ENCODE measurements around the gene TBC1D10A.

Gene TBC1D10A

GRCh38 chr22:30308093-30308492, 18.6 kb downstream of the TBC1D10A start:
- H3K4me3 ChIP-seq (ENCODE audit: low read length, poor library complexity, severe bottlenecking), result no peak overlapping the region
- TF ChIP-seq EZH2phosphoT487 (IDR thresholded peaks at IDR 0.05; ENCODE audit: borderline replicate concordance), result no peak
- TF ChIP-seq, protein P1, sequence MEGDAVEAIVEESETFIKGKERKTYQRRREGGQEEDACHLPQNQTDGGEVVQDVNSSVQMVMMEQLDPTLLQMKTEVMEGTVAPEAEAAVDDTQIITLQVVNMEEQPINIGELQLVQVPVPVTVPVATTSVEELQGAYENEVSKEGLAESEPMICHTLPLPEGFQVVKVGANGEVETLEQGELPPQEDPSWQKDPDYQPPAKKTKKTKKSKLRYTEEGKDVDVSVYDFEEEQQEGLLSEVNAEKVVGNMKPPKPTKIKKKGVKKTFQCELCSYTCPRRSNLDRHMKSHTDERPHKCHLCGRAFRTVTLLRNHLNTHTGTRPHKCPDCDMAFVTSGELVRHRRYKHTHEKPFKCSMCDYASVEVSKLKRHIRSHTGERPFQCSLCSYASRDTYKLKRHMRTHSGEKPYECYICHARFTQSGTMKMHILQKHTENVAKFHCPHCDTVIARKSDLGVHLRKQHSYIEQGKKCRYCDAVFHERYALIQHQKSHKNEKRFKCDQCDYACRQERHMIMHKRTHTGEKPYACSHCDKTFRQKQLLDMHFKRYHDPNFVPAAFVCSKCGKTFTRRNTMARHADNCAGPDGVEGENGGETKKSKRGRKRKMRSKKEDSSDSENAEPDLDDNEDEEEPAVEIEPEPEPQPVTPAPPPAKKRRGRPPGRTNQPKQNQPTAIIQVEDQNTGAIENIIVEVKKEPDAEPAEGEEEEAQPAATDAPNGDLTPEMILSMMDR (conservative IDR thresholded peaks at IDR 0.05; ENCODE audit: low read length), result no peak
- no peaks in the 10 kb centered on the region for H3K9me3 ChIP-seq (ENCODE audit: insufficient read depth, low read depth, low read length)
- no peaks in the 10 kb centered on the region for H3K9me2 ChIP-seq (replicated peaks; ENCODE audit: low read depth, low read length)
- H3K79me2 ChIP-seq (ENCODE audit: insufficient read depth, low read length), result peaks cover 82% of the 10 kb centered on the region
- H3K27me3 ChIP-seq (ENCODE audit: insufficient read depth, low read length, poor library complexity, severe bottlenecking), result no peaks in the 10 kb centered on the region
- H3K9ac ChIP-seq (ENCODE audit: low read depth, low read length, poor library complexity, severe bottlenecking), result peak overlapping the region; percentile 95
- no peak overlapping the region for H2AFZ ChIP-seq (ENCODE audit: low read length)
- H3K4me2 ChIP-seq (ENCODE audit: low read depth, low read length, poor library complexity, severe bottlenecking), result peak overlapping the region; percentile 92
- H3K4me1 ChIP-seq (ENCODE audit: insufficient read depth, low read length, poor library complexity, severe bottlenecking), result peaks cover 94% of the 10 kb centered on the region
- H3F3A ChIP-seq (ENCODE audit: low read depth), result peaks cover 24% of the 10 kb centered on the region
- peaks cover 13% of the 10 kb centered on the region; the same call in 1 of the 2 replicates for H3K36me3 ChIP-seq (ENCODE audit: insufficient read depth, low read length)
- H4K20me1 ChIP-seq (ENCODE audit: insufficient read depth, low read length, poor library complexity, severe bottlenecking), result no peaks in the 10 kb centered on the region

DNA sequence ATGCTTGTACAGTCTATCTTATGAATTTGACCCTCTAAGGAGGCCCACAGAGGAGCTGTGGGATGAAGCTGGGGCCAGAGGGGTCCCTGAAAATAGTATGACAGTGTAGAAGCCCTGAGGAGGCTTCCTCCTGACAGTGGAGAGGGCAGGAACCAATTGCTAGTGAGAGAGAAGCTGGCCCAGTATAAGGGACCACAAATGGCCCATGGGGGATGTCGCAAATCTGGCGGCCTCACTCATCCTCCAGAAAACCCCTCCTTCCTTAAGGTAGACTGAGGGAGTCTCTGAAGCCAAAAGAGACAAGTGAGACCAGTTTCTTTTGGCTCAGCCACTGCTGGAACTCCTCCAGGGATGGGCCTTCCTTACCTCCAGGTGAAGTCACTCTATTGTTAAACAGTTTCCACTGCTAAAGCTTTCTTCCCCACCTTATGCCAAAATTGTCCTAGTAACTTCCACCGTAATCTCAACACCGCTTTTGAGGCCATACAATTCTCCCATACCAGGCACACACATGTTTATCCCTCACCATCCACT, 19.6 kb downstream of the TBC1D10A start:
- H2AFZ ChIP-seq (ENCODE audit: low read length), result no peak overlapping the region
- peaks cover 24% of the 10 kb centered on the region for H3F3A ChIP-seq (ENCODE audit: low read depth)
- no peaks in the 10 kb centered on the region for H4K20me1 ChIP-seq (ENCODE audit: insufficient read depth, low read length, poor library complexity, severe bottlenecking)
- H3K79me2 ChIP-seq (ENCODE audit: insufficient read depth, low read length), result peaks cover 81% of the 10 kb centered on the region
- peak overlapping the region; percentile 75 for H3K4me3 ChIP-seq (ENCODE audit: low read length, poor library complexity, severe bottlenecking)
- peak overlapping the region; percentile 92 for H3K4me2 ChIP-seq (ENCODE audit: low read depth, low read length, poor library complexity, severe bottlenecking)
- no peak for TF ChIP-seq EZH2phosphoT487 (IDR thresholded peaks at IDR 0.05; ENCODE audit: borderline replicate concordance)
- TF ChIP-seq, protein P1 (conservative IDR thresholded peaks at IDR 0.05; ENCODE audit: low read length), result no peak
- H3K4me1 ChIP-seq (ENCODE audit: insufficient read depth, low read length, poor library complexity, severe bottlenecking), result peaks cover 94% of the 10 kb centered on the region
- no peaks in the 10 kb centered on the region for H3K9me2 ChIP-seq (replicated peaks; ENCODE audit: low read depth, low read length)
- peaks cover 15% of the 10 kb centered on the region; the same call in 1 of the 2 replicates for H3K36me3 ChIP-seq (ENCODE audit: insufficient read depth, low read length)
- H3K9ac ChIP-seq (ENCODE audit: low read depth, low read length, poor library complexity, severe bottlenecking), result peak overlapping the region; percentile 95
- H3K9me3 ChIP-seq (ENCODE audit: insufficient read depth, low read depth, low read length), result no peaks in the 10 kb centered on the region
- no peaks in the 10 kb centered on the region for H3K27me3 ChIP-seq (ENCODE audit: insufficient read depth, low read length, poor library complexity, severe bottlenecking)

DNA sequence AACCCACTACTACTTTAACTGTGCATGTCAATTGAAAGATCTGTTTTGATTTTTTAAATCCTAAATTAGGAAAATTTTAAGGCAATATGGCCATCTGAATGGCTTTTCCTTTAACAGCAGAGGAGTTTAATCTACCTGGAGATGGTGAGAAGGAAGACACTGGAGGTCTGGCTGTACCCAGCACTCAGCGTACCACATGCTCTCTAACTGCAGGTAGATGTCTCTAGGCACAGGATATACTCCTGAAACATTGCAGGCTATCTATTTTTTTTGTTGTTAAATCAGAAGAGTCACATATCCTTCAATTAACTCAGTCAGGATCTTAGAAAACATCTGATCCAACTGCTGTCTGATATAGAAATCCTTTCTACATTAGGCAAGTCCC, 20.1 kb downstream of the TBC1D10A start:
- H2AFZ ChIP-seq (ENCODE audit: low read length), result no peak overlapping the region
- no peaks in the 10 kb centered on the region for H3K27me3 ChIP-seq (ENCODE audit: insufficient read depth, low read length, poor library complexity, severe bottlenecking)
- peak overlapping the region; percentile 92 for H3K4me2 ChIP-seq (ENCODE audit: low read depth, low read length, poor library complexity, severe bottlenecking)
- H3K4me3 ChIP-seq (ENCODE audit: low read length, poor library complexity, severe bottlenecking), result peak overlapping the region; percentile 75
- no peaks in the 10 kb centered on the region for H3K9me3 ChIP-seq (ENCODE audit: insufficient read depth, low read depth, low read length)
- no peaks in the 10 kb centered on the region for H3K9me2 ChIP-seq (replicated peaks; ENCODE audit: low read depth, low read length)
- H3K36me3 ChIP-seq (ENCODE audit: insufficient read depth, low read length), result peaks cover 18% of the 10 kb centered on the region; the same call in 1 of the 2 replicates
- H3K4me1 ChIP-seq (ENCODE audit: insufficient read depth, low read length, poor library complexity, severe bottlenecking), result peaks cover 95% of the 10 kb centered on the region
- H3K79me2 ChIP-seq (ENCODE audit: insufficient read depth, low read length), result peaks cover 81% of the 10 kb centered on the region
- TF ChIP-seq EZH2phosphoT487 (IDR thresholded peaks at IDR 0.05; ENCODE audit: borderline replicate concordance), result no peak
- TF ChIP-seq, protein P1 (conservative IDR thresholded peaks at IDR 0.05; ENCODE audit: low read length), result no peak
- H3F3A ChIP-seq (ENCODE audit: low read depth), result peaks cover 24% of the 10 kb centered on the region
- no peaks in the 10 kb centered on the region for H4K20me1 ChIP-seq (ENCODE audit: insufficient read depth, low read length, poor library complexity, severe bottlenecking)
- peak overlapping the region; percentile 95 for H3K9ac ChIP-seq (ENCODE audit: low read depth, low read length, poor library complexity, severe bottlenecking)
